HEK293 (cell line): ENCODE data around the gene SLC39A7.

Experiments
- CTCF ChIA-PET: fragments of 350-600 bp; formaldehyde crosslinking; extraction: SDS; loops from one replicate; lab custom pipeline; 2021; ENCODE audit warnings: antibody characterized with exemption; lab: Yijun Ruan, JAX
- POLR2A ChIA-PET: fragments of 300-600 bp; formaldehyde crosslinking; extraction: SDS; loops from one replicate; lab custom pipeline; 2020; ENCODE audit warnings: antibody characterized with exemption, inconsistent platforms; lab: Yijun Ruan, JAX
- H3K27ac ChIP-seq: fragments of 200-500 bp; sonication (Bioruptor generic); 2 replicates; pipeline ENCODE4 v1.5.1; 2014; ENCODE audit warnings: low read depth, low read length, control low read depth, inconsistent platforms; ENCODE audit errors: extremely low read depth
- H3K36me3 ChIP-seq, 2 experiments: fragments of 200-500 bp in 1 of 2; sonication (Bioruptor generic) in 1 of 2; 1 replicate in 1 of 2; 2 replicates in 1 of 2; pipeline ENCODE4 v1.5.1; 2014 to 2017; ENCODE audit warnings: inconsistent platforms in 2 of 2, low read length in 2 of 2; ENCODE audit not compliant: control insufficient read depth in 2 of 2, insufficient read depth in 1 of 2
- H3K4me1 ChIP-seq: fragments of 200-500 bp; sonication (Bioruptor generic); 2 replicates; pipeline ENCODE4 v1.5.1; 2014; ENCODE audit warnings: mild to moderate bottlenecking, low read length, inconsistent platforms; ENCODE audit not compliant: control insufficient read depth, insufficient read depth
- H3K4me3 ChIP-seq: 2 replicates; pipeline ENCODE4 v1.5.1; 2011; ENCODE audit warnings: low read depth, mild to moderate bottlenecking, control low read depth, low read length, moderate library complexity
- H3K9me3 ChIP-seq: fragments of 200-500 bp; sonication (Bioruptor generic); 2 replicates; pipeline ENCODE4 v1.5.1; 2014; ENCODE audit warnings: low read depth, low read length, inconsistent platforms; ENCODE audit not compliant: control insufficient read depth, insufficient read depth
- GLI4 ChIP-seq: fragments of 450-650 bp; formaldehyde crosslinking; IDR thresholded peaks from 2 replicates; pipeline ENCODE4 v1.5.1; 2016; ENCODE audit warnings: missing biosample characterization, missing genetic modification characterization
- HIC1 ChIP-seq: fragments of 450-650 bp; formaldehyde crosslinking; IDR thresholded peaks from 2 replicates; pipeline ENCODE4 v1.5.1; 2016; ENCODE audit warnings: missing biosample characterization, missing genetic modification characterization
- KLF8 ChIP-seq: fragments of 450-650 bp; formaldehyde crosslinking; IDR thresholded peaks from 2 replicates; pipeline ENCODE4 v1.5.1; 2016; ENCODE audit warnings: missing biosample characterization, missing genetic modification characterization
- REPIN1 ChIP-seq: fragments of 450-650 bp; formaldehyde crosslinking; IDR thresholded peaks from 2 replicates; pipeline ENCODE4 v1.5.1; 2017; ENCODE audit warnings: missing biosample characterization, missing genetic modification characterization, low read depth
- REST ChIP-seq: fragments of 450-650 bp; formaldehyde crosslinking; IDR thresholded peaks from 2 replicates; pipeline ENCODE4 v1.5.1; 2016; ENCODE audit warnings: missing biosample characterization, missing genetic modification characterization
- ZFP69B ChIP-seq: fragments of 450-650 bp; formaldehyde crosslinking; IDR thresholded peaks from 2 replicates; pipeline ENCODE4 v1.5.1; 2016; ENCODE audit warnings: missing biosample characterization, missing genetic modification characterization
- ZNF157 ChIP-seq: fragments of 450-650 bp; formaldehyde crosslinking; IDR thresholded peaks from 2 replicates; pipeline ENCODE4 v1.5.1; 2016; ENCODE audit warnings: missing biosample characterization, missing genetic modification characterization
- ZNF184 ChIP-seq: fragments of 450-650 bp; IDR thresholded peaks from 2 replicates; pipeline ENCODE4 v1.5.1; 2018; ENCODE audit warnings: missing biosample characterization, mild to moderate bottlenecking, missing genetic modification characterization
- ZNF239 ChIP-seq: fragments of 450-650 bp; formaldehyde crosslinking; IDR thresholded peaks from 2 replicates; pipeline ENCODE4 v1.5.1; 2016; ENCODE audit warnings: missing biosample characterization, missing genetic modification characterization
- ZNF248 ChIP-seq: fragments of 450-650 bp; formaldehyde crosslinking; IDR thresholded peaks from 2 replicates; pipeline ENCODE4 v1.5.1; 2017; ENCODE audit warnings: missing biosample characterization, missing genetic modification characterization
- ZNF274 ChIP-seq, 2 experiments: fragments of 200-500 bp in 1 of 2; fragments of 450-650 bp in 1 of 2; sonication (Bioruptor generic) in 1 of 2; formaldehyde crosslinking in 1 of 2; IDR thresholded peaks; 2 replicates each; pipeline versions ENCODE4 v1.5.1 to v1.6.1; 2014 to 2016; ENCODE audit warnings: borderline replicate concordance in 1 of 2, inconsistent platforms in 1 of 2, low read length in 1 of 2, missing biosample characterization in 1 of 2, missing genetic modification characterization in 1 of 2
- ZNF280D ChIP-seq: fragments of 450-650 bp; formaldehyde crosslinking; IDR thresholded peaks from 2 replicates; pipeline ENCODE4 v1.5.1; 2016; ENCODE audit warnings: missing biosample characterization, missing genetic modification characterization
- ZNF394 ChIP-seq: fragments of 450-650 bp; formaldehyde crosslinking; IDR thresholded peaks from 2 replicates; pipeline ENCODE4 v1.5.1; 2016; ENCODE audit warnings: missing biosample characterization, missing genetic modification characterization, mild to moderate bottlenecking, moderate library complexity, borderline replicate concordance
- ZNF521 ChIP-seq: fragments of 450-650 bp; formaldehyde crosslinking; IDR thresholded peaks from 2 replicates; pipeline ENCODE4 v1.5.1; 2017; ENCODE audit warnings: missing biosample characterization, mild to moderate bottlenecking, missing genetic modification characterization
- ZNF529 ChIP-seq: fragments of 450-650 bp; formaldehyde crosslinking; IDR thresholded peaks from 2 replicates; pipeline ENCODE4 v1.5.1; 2017; ENCODE audit warnings: missing genetic modification characterization, missing biosample characterization; ENCODE audit not compliant: insufficient replicate concordance
- ZNF561 ChIP-seq: fragments of 450-650 bp; IDR thresholded peaks from 2 replicates; pipeline ENCODE4 v1.5.1; 2018; ENCODE audit warnings: missing biosample characterization, missing genetic modification characterization, borderline replicate concordance
- ZNF664 ChIP-seq: fragments of 450-650 bp; formaldehyde crosslinking; IDR thresholded peaks from 2 replicates; pipeline ENCODE4 v1.5.1; 2016; ENCODE audit warnings: missing biosample characterization, missing genetic modification characterization
- ZNF747 ChIP-seq: fragments of 450-650 bp; formaldehyde crosslinking; IDR thresholded peaks from 2 replicates; pipeline ENCODE4 v1.5.1; 2016; ENCODE audit warnings: missing biosample characterization, missing genetic modification characterization
- ZNF768 ChIP-seq: fragments of 450-650 bp; formaldehyde crosslinking; IDR thresholded peaks from 2 replicates; pipeline ENCODE4 v1.5.1; 2018; ENCODE audit warnings: missing biosample characterization, mild to moderate bottlenecking, missing genetic modification characterization
- ZNF785 ChIP-seq: fragments of 450-650 bp; formaldehyde crosslinking; IDR thresholded peaks from 2 replicates; pipeline ENCODE4 v1.5.1; 2016; ENCODE audit warnings: missing biosample characterization, missing genetic modification characterization

Gene SLC39A7

GRCh38 chr6:33178755-33179475, 21.8 kb upstream of the SLC39A7 start:
- H3K27ac ChIP-seq, result no peak overlapping the region
- H3K36me3 ChIP-seq, result no peaks in the 10 kb centered on the region
- ChIA-PET POLR2A (no interaction called here), CTCF (interaction anchor here (1.1 kb wide), 1 partner anchor 69 kb away, joined by 4 read pairs; no protein-coding TSS in a partner anchor)
- no peak overlapping the region for H3K4me3 ChIP-seq
- no peaks in the 10 kb centered on the region for H3K9me3 ChIP-seq
- no peak for TF ChIP-seq ZNF184 (tag by site-specific recombination)
- TF ChIP-seq ZNF768 (tag by site-specific recombination), result no peak
- no peak for TF ChIP-seq ZNF785 (tag by site-specific recombination)
- TF ChIP-seq ZNF280D (tag by site-specific recombination), result no peak
- no peak for TF ChIP-seq ZNF248 (tag by site-specific recombination)
- no peak for TF ChIP-seq KLF8 (tag by site-specific recombination)
- TF ChIP-seq ZNF157 (tag by site-specific recombination), result no peak
- no peak for TF ChIP-seq ZNF747 (tag by site-specific recombination)
- TF ChIP-seq REST (tag by site-specific recombination), result no peak
- TF ChIP-seq GLI4, result no peak
- TF ChIP-seq ZNF664 (tag by site-specific recombination), result no peak
- no peak for TF ChIP-seq ZNF239
- no peak for TF ChIP-seq ZNF274 (IDR thresholded peaks at IDR 0.05; ENCODE audit: low read length)
- TF ChIP-seq ZNF274 (tag by site-specific recombination; IDR thresholded peaks at IDR 0.05; ENCODE audit: borderline replicate concordance), result no peak
- TF ChIP-seq ZNF521, result no peak
- no peak for TF ChIP-seq ZNF561
- TF ChIP-seq ZFP69B (tag by site-specific recombination), result no peak
- no peak for TF ChIP-seq REPIN1 (tag by site-specific recombination)
- TF ChIP-seq HIC1 (tag by site-specific recombination), result no peak
- no peak for TF ChIP-seq ZNF529
- no peak for TF ChIP-seq ZNF394 (tag by site-specific recombination)
- H3K4me1 ChIP-seq, result no peaks in the 10 kb centered on the region
